ENCODE data around the gene TXNDC17.

TXNDC17 gene

DNA sequence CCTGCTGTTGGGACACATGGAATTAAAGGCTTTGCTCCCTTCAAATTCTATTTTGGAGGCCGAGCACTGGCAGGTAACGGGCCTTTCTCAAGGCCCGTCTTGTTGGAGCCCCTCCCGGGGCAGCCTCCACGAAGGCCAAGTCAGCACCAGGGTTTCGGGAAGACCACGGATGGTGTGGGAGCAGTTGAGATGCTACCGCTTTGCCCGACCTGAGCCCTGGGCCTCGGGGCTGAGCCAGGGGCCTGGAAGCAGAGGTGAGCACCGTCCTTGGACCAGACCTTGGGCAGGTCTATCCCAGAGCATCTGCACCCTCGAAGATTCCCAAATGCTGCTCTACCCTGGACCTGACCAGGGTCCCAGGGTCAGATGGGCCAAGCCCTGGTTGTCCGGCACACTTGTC is 33.7 kb downstream of the TXNDC17 start:
- no peak overlapping the region for H3K18ac ChIP-seq (ENCODE audit: low read length)
- no peaks in the 10 kb centered on the region for H3K79me2 ChIP-seq (ENCODE audit: control insufficient read depth, insufficient read depth, low read length, poor library complexity)
- H3K9ac ChIP-seq (ENCODE audit: low read length) = no peak overlapping the region
- no peak overlapping the region for H3K14ac ChIP-seq (ENCODE audit: low read length)
- no peak overlapping the region for H4K91ac ChIP-seq (ENCODE audit: low read depth, low read length)
- H4K8ac ChIP-seq (ENCODE audit: low read depth, low read length) = no peak overlapping the region
- WGBS (ENCODE audit: extremely low coverage, insufficient coverage, insufficient read length) = no CpG with 5 or more reads among the region's 13 CpGs
- H2AFZ ChIP-seq (ENCODE audit: insufficient read depth, low read length, poor library complexity) = no peak overlapping the region
- no peak overlapping the region for H3K4me3 ChIP-seq (ENCODE audit: low read depth, low read length)
- no peak overlapping the region for H2BK5ac ChIP-seq (ENCODE audit: low read depth, low read length, poor library complexity)
- H3K27ac ChIP-seq (ENCODE audit: low read depth, low read length) = no peak overlapping the region
- no peak for DNase-seq
- H2BK12ac ChIP-seq (ENCODE audit: low read length) = no peak overlapping the region
- H3K4me1 ChIP-seq (ENCODE audit: control insufficient read depth in 1 of 2, insufficient read depth in 2 of 2, low read length in 2 of 2) = peaks cover 0 to 2% of the 10 kb centered on the region in 2 experiments
- no peaks in the 10 kb centered on the region for H3K27me3 ChIP-seq (ENCODE audit: insufficient read depth, low read length)
- H3K79me1 ChIP-seq (ENCODE audit: low read length) = no peaks in the 10 kb centered on the region
- no peaks in the 10 kb centered on the region for H3K9me3 ChIP-seq (ENCODE audit: insufficient read depth, low read depth, low read length)
- H2BK120ac ChIP-seq (ENCODE audit: insufficient read depth, low read length, poor library complexity) = no peak overlapping the region
- H3K36me3 ChIP-seq (ENCODE audit: control insufficient read depth in 1 of 2, insufficient read depth in 2 of 2, low read length in 2 of 2) = no peaks in the 10 kb centered on the region
- H3K4me2 ChIP-seq (ENCODE audit: low read length) = no peak overlapping the region
- no peak overlapping the region for H3K23ac ChIP-seq (ENCODE audit: low read length)
- H2AK5ac ChIP-seq (ENCODE audit: low read length) = no peak overlapping the region
- H3K4ac ChIP-seq (ENCODE audit: low read depth, low read length) = no peak overlapping the region
- no peak overlapping the region for H4K12ac ChIP-seq (ENCODE audit: low read depth, low read length)

DNA sequence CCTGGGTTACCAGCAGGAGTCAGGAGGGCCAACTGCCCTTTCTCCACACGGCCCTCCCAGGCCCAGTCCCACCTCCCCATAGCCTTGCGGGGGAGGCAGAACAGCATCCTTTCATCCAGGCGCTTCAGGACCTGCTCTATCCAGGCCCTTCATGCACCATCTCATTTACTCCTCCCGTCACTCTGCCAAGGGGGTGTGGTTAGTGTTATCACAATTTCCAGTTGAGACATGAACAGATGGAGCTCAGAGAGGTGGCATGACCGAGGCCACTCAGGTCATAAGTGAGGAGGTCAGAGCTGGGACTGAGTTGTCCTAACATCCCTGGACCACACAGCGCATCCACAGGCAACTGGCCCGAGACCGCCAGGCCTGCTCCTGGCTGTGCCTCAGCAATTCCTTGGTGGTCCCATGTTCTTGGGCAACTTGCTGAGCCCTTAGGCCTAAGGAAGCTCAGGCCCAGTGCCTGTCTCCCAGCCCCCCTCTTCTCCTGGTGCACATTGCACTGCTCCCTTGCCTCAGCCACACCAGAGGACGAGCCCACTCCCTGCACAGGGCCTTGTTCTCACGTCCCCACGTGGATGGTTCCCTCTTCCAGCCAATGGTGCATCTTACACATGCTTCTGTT is 34.5 kb downstream of the TXNDC17 start:
- Histone ChIP-seq H4K91ac (ENCODE audit: low read depth, low read length) (no peak overlapping the region), H3K18ac (ENCODE audit: low read length) (no peak overlapping the region), H3K27ac (ENCODE audit: low read depth, low read length) (no peak overlapping the region), H3K79me1 (ENCODE audit: low read length) (no peaks in the 10 kb centered on the region), H3K23ac (ENCODE audit: low read length) (no peak overlapping the region), H3K4me1 (ENCODE audit: control insufficient read depth in 1 of 2, insufficient read depth in 2 of 2, low read length in 2 of 2) (no peaks in the 10 kb centered on the region), H2BK120ac (ENCODE audit: insufficient read depth, low read length, poor library complexity) (no peak overlapping the region), H3K27me3 (ENCODE audit: insufficient read depth, low read length) (no peaks in the 10 kb centered on the region), H3K4me2 (ENCODE audit: low read length) (no peak overlapping the region), H3K79me2 (ENCODE audit: control insufficient read depth, insufficient read depth, low read length, poor library complexity) (no peaks in the 10 kb centered on the region), H2BK5ac (ENCODE audit: low read depth, low read length, poor library complexity) (no peak overlapping the region), H2AK5ac (ENCODE audit: low read length) (no peak overlapping the region), H4K12ac (ENCODE audit: low read depth, low read length) (no peak overlapping the region), H3K4me3 (ENCODE audit: low read depth, low read length) (no peak overlapping the region), H2AFZ (ENCODE audit: insufficient read depth, low read length, poor library complexity) (no peak overlapping the region), H3K14ac (ENCODE audit: low read length) (no peak overlapping the region), H2BK12ac (ENCODE audit: low read length) (no peak overlapping the region), H3K36me3 (ENCODE audit: control insufficient read depth in 1 of 2, insufficient read depth in 2 of 2, low read length in 2 of 2) (no peaks in the 10 kb centered on the region), H4K8ac (ENCODE audit: low read depth, low read length) (no peak overlapping the region), H3K9ac (ENCODE audit: low read length) (no peak overlapping the region), H3K9me3 (ENCODE audit: insufficient read depth, low read depth, low read length) (no peaks in the 10 kb centered on the region), H3K4ac (ENCODE audit: low read depth, low read length) (no peak overlapping the region)
- no peak for DNase-seq
- WGBS (ENCODE audit: extremely low coverage, insufficient coverage, insufficient read length) = no CpG with 5 or more reads among the region's 11 CpGs

DNA sequence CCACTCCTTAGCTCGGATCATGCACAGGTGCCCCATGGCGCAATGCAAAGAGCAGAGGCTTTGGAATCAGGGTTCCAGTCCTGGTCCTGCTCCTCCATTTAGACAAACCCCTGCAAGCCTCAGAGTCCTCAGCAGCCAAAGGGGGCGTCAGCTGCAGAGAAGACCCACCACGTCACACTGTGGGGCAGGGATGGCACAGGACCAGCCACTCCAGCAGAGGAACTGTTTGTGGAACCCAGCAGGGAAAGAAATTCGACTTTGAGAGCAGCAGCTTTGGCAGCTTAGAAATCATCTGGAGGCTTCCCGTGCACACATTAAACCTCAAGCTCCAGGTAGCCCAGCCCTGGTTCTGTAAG is 35.9 kb downstream of the TXNDC17 start:
- Histone ChIP-seq H2BK12ac (ENCODE audit: low read length) (no peak overlapping the region), H3K9ac (ENCODE audit: low read length) (no peak overlapping the region), H3K79me2 (ENCODE audit: control insufficient read depth, insufficient read depth, low read length, poor library complexity) (no peaks in the 10 kb centered on the region), H4K91ac (ENCODE audit: low read depth, low read length) (no peak overlapping the region), H3K27ac (ENCODE audit: low read depth, low read length) (no peak overlapping the region), H2BK5ac (ENCODE audit: low read depth, low read length, poor library complexity) (no peak overlapping the region), H3K4me2 (ENCODE audit: low read length) (no peak overlapping the region), H4K8ac (ENCODE audit: low read depth, low read length) (no peak overlapping the region), H3K27me3 (ENCODE audit: insufficient read depth, low read length) (no peaks in the 10 kb centered on the region), H4K12ac (ENCODE audit: low read depth, low read length) (no peak overlapping the region), H3K79me1 (ENCODE audit: low read length) (no peaks in the 10 kb centered on the region), H3K9me3 (ENCODE audit: insufficient read depth, low read depth, low read length) (no peaks in the 10 kb centered on the region), H3K4me1 (ENCODE audit: control insufficient read depth in 1 of 2, insufficient read depth in 2 of 2, low read length in 2 of 2) (no peaks in the 10 kb centered on the region), H3K18ac (ENCODE audit: low read length) (no peak overlapping the region), H3K4me3 (ENCODE audit: low read depth, low read length) (no peak overlapping the region), H2AFZ (ENCODE audit: insufficient read depth, low read length, poor library complexity) (no peak overlapping the region), H2BK120ac (ENCODE audit: insufficient read depth, low read length, poor library complexity) (no peak overlapping the region), H3K23ac (ENCODE audit: low read length) (no peak overlapping the region), H3K36me3 (ENCODE audit: control insufficient read depth in 1 of 2, insufficient read depth in 2 of 2, low read length in 2 of 2) (no peaks in the 10 kb centered on the region), H2AK5ac (ENCODE audit: low read length) (no peak overlapping the region), H3K4ac (ENCODE audit: low read depth, low read length) (no peak overlapping the region), H3K14ac (ENCODE audit: low read length) (no peak overlapping the region)
- WGBS (ENCODE audit: extremely low coverage, insufficient coverage, insufficient read length) = no CpG with 5 or more reads among the region's 6 CpGs
- no peak for DNase-seq

DNA sequence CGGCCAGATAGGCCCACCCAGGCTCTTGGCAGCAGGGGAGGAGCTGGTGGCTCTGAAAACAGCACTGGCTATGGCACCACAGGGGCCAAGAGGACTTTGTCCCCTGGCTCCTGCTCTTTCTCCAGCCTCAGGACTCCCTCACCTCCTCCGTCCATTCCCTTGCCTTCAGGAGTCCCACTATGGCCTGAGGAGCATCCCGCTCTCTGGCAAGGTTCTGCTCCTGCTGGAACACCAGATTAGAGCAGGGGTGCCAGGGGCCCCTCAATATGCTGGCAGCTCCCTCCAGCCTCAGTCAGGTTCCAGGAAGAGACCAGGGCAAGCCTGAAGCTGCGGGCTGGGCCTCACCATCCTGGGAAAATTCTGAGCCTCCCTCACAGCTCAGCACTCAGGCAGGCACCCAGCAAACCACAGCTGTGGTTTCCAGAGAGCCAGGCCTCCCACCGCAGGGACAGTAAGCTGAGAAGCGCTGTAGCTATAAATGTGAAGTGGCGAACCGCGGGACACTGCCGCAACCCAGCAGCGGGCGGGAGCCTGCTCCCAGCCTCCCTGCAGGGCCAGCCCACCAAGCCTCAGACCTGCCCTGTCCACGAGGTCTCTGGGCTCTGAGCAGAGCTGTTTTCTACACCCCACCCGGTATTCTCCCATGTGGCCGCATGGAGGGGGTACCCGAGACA is 36.4 kb downstream of the TXNDC17 start:
- Histone ChIP-seq H3K4me3 (ENCODE audit: low read depth, low read length) (no peak overlapping the region), H3K36me3 (ENCODE audit: control insufficient read depth in 1 of 2, insufficient read depth in 2 of 2, low read length in 2 of 2) (no peaks in the 10 kb centered on the region), H3K4me1 (ENCODE audit: control insufficient read depth in 1 of 2, insufficient read depth in 2 of 2, low read length in 2 of 2) (no peaks in the 10 kb centered on the region), H3K79me1 (ENCODE audit: low read length) (no peaks in the 10 kb centered on the region), H3K27me3 (ENCODE audit: insufficient read depth, low read length) (no peaks in the 10 kb centered on the region), H4K8ac (ENCODE audit: low read depth, low read length) (no peak overlapping the region), H3K79me2 (ENCODE audit: control insufficient read depth, insufficient read depth, low read length, poor library complexity) (no peaks in the 10 kb centered on the region), H3K27ac (ENCODE audit: low read depth, low read length) (no peak overlapping the region), H4K91ac (ENCODE audit: low read depth, low read length) (no peak overlapping the region), H3K23ac (ENCODE audit: low read length) (no peak overlapping the region), H2AFZ (ENCODE audit: insufficient read depth, low read length, poor library complexity) (no peak overlapping the region), H3K4me2 (ENCODE audit: low read length) (no peak overlapping the region), H2BK120ac (ENCODE audit: insufficient read depth, low read length, poor library complexity) (no peak overlapping the region), H3K4ac (ENCODE audit: low read depth, low read length) (no peak overlapping the region), H3K14ac (ENCODE audit: low read length) (no peak overlapping the region), H3K9ac (ENCODE audit: low read length) (no peak overlapping the region), H2BK5ac (ENCODE audit: low read depth, low read length, poor library complexity) (no peak overlapping the region), H3K18ac (ENCODE audit: low read length) (no peak overlapping the region), H2BK12ac (ENCODE audit: low read length) (no peak overlapping the region), H2AK5ac (ENCODE audit: low read length) (no peak overlapping the region), H3K9me3 (ENCODE audit: insufficient read depth, low read depth, low read length) (no peaks in the 10 kb centered on the region), H4K12ac (ENCODE audit: low read depth, low read length) (no peak overlapping the region)
- DNase-seq = no peak
- WGBS (ENCODE audit: extremely low coverage, insufficient coverage, insufficient read length) = no CpG with 5 or more reads among the region's 16 CpGs
